SK-N-SH treated with all-trans-retinoic acid at 6 μM for 48 hours (cell line): ENCODE results near the gene NUP98.

Experiments used
- ATAC-seq: fragments of 200-7000 bp; cut with Tn5 transposase; 3 replicates; pipeline ENCODE4 v1.9.1; 2020; ENCODE audit warnings: mild to moderate bottlenecking, moderate library complexity
- ARNTL ChIP-seq: fragments of 450-650 bp; formaldehyde crosslinking; IDR thresholded peaks from 2 replicates; pipeline ENCODE4 v1.5.0; 2020; ENCODE audit warnings: low read depth, mild to moderate bottlenecking, moderate library complexity, borderline replicate concordance
- BACH2 ChIP-seq: fragments of 250-450 bp; sonication (Bioruptor Pico); IDR thresholded peaks from 2 replicates; pipeline ENCODE4 v1.9.0; 2021; ENCODE audit warnings: mild to moderate bottlenecking, borderline replicate concordance
- CREB5 ChIP-seq: fragments of 250-450 bp; sonication (Bioruptor Pico); IDR thresholded peaks from 2 replicates; pipeline ENCODE4 v1.5.1; 2020; ENCODE audit warnings: low read depth, mild to moderate bottlenecking, moderate library complexity
- CSDC2 ChIP-seq: fragments of 250-450 bp; sonication (Bioruptor Pico); IDR thresholded peaks from 2 replicates; pipeline ENCODE4 v1.5.0; 2020; ENCODE audit warnings: mild to moderate bottlenecking, moderate library complexity
- CSRNP3 ChIP-seq: fragments of 250-450 bp; sonication (Bioruptor Pico); IDR thresholded peaks from 2 replicates; pipeline ENCODE4 v1.5.1; 2021; ENCODE audit warnings: mild to moderate bottlenecking, moderate library complexity
- ESRRG ChIP-seq: fragments of 250-450 bp; sonication (Bioruptor Pico); IDR thresholded peaks from 2 replicates; pipeline ENCODE4 v1.6.1; 2021; ENCODE audit warnings: mild to moderate bottlenecking
- GLIS3 ChIP-seq: fragments of 250-450 bp; sonication (Bioruptor Pico); IDR thresholded peaks from 2 replicates; pipeline ENCODE4 v1.5.0; 2020; ENCODE audit warnings: mild to moderate bottlenecking, moderate library complexity
- ISL1 ChIP-seq: fragments of 250-450 bp; sonication (Bioruptor Pico); IDR thresholded peaks from 2 replicates; pipeline ENCODE4 v2.1.2; 2022; ENCODE audit warnings: mild to moderate bottlenecking, moderate library complexity
- OSR1 ChIP-seq: fragments of 250-450 bp; sonication (Bioruptor Pico); IDR thresholded peaks from 2 replicates; pipeline ENCODE4 v1.8.0; 2022; ENCODE audit warnings: moderate library complexity, mild to moderate bottlenecking, inconsistent platforms
- POU6F1 ChIP-seq: fragments of 250-450 bp; sonication (Bioruptor Pico); IDR thresholded peaks from 2 replicates; pipeline ENCODE4 v1.8.0; 2021; ENCODE audit warnings: low read depth, mild to moderate bottlenecking, moderate library complexity, borderline replicate concordance
- PPARA ChIP-seq: fragments of 250-450 bp; sonication (Bioruptor Pico); IDR thresholded peaks from 2 replicates; pipeline ENCODE4 v1.5.0; 2020; ENCODE audit warnings: mild to moderate bottlenecking, borderline replicate concordance
- SNAI2 ChIP-seq: fragments of 250-450 bp; sonication (Bioruptor Pico); IDR thresholded peaks from 2 replicates; pipeline ENCODE4 v1.5.0; 2020; ENCODE audit warnings: mild to moderate bottlenecking, moderate library complexity
- TCF4 ChIP-seq: fragments of 250-450 bp; sonication (Bioruptor Pico); IDR thresholded peaks from 2 replicates; pipeline ENCODE4 v1.8.0; 2021; ENCODE audit warnings: mild to moderate bottlenecking, moderate library complexity, borderline replicate concordance
- TOX ChIP-seq: fragments of 250-450 bp; sonication (Bioruptor Pico); IDR thresholded peaks from 2 replicates; pipeline ENCODE4 v1.8.0; 2021; ENCODE audit warnings: mild to moderate bottlenecking, moderate library complexity, borderline replicate concordance
- ZC3H10 ChIP-seq: fragments of 250-450 bp; sonication (Bioruptor Pico); IDR thresholded peaks from 2 replicates; pipeline ENCODE4 v1.5.1; 2021; ENCODE audit warnings: mild to moderate bottlenecking, moderate library complexity
- ZFP3 ChIP-seq: fragments of 250-450 bp; sonication (Bioruptor Pico); IDR thresholded peaks from 2 replicates; pipeline ENCODE4 v1.5.0; 2020; ENCODE audit warnings: mild to moderate bottlenecking, moderate library complexity
- ZNF565 ChIP-seq: fragments of 450-650 bp; formaldehyde crosslinking; conservative IDR thresholded peaks from 2 replicates; pipeline ENCODE4 v1.5.0; 2020; ENCODE audit warnings: low read depth, mild to moderate bottlenecking, moderate library complexity
- ZNF70 ChIP-seq: fragments of 450-650 bp; formaldehyde crosslinking; IDR thresholded peaks from 2 replicates; pipeline ENCODE4 v1.5.0; 2020; ENCODE audit warnings: mild to moderate bottlenecking, moderate library complexity
- ZNF8 ChIP-seq: fragments of 450-650 bp; formaldehyde crosslinking; IDR thresholded peaks from 2 replicates; pipeline ENCODE4 v1.5.0; 2020; ENCODE audit warnings: mild to moderate bottlenecking, moderate library complexity
- TF ChIP-seq, protein P1 (sequence below): fragments of 250-450 bp; sonication (Bioruptor Pico); IDR thresholded peaks from 2 replicates; pipeline ENCODE4 v1.5.0; 2020; ENCODE audit warnings: mild to moderate bottlenecking, moderate library complexity

The NUP98 gene

DNA sequence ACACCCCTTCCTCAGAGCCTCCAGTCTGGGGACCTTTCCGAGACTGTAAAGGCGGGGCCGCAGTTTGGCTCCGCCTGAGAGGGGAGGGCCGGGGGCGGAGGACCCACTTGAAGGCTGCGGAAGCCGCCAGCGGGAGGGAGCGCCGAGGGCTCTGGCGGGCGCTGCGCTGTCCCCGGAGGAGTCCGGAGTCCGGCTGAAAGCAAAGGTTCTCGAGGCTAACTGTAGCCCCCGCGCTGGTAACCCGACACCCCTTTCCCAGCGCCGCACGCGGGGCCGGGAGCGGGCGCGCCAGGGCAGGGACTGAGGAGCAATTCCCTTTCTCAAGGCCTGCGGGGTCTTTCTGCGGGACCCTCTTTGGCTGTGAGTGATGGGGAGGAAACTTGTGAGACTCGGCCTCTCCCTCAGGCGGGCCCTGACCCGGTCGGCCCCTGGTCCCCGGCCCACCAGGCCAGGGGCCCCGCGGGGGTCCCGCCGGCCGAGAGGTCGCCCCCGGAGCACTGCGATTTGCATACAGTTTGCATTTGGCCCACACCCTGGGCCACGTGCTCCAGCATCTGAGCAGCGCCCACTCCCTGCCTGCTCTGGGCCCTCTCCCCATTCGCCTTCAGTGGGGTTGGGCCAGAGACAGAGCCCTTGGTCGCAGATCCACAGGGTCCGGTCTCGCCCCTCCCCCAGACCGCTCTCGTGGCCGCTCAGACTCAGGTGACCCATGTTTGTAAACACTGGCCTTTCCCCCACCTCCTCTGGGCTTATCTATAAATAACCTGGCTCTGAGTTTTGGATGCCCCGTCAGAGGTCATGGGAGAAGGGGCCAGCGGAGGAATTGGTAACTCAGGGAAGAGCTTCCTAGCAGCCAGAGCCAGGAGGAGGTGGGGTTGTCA, 155.0 kb downstream of the NUP98 start (continued):
- TF ChIP-seq, protein P1, sequence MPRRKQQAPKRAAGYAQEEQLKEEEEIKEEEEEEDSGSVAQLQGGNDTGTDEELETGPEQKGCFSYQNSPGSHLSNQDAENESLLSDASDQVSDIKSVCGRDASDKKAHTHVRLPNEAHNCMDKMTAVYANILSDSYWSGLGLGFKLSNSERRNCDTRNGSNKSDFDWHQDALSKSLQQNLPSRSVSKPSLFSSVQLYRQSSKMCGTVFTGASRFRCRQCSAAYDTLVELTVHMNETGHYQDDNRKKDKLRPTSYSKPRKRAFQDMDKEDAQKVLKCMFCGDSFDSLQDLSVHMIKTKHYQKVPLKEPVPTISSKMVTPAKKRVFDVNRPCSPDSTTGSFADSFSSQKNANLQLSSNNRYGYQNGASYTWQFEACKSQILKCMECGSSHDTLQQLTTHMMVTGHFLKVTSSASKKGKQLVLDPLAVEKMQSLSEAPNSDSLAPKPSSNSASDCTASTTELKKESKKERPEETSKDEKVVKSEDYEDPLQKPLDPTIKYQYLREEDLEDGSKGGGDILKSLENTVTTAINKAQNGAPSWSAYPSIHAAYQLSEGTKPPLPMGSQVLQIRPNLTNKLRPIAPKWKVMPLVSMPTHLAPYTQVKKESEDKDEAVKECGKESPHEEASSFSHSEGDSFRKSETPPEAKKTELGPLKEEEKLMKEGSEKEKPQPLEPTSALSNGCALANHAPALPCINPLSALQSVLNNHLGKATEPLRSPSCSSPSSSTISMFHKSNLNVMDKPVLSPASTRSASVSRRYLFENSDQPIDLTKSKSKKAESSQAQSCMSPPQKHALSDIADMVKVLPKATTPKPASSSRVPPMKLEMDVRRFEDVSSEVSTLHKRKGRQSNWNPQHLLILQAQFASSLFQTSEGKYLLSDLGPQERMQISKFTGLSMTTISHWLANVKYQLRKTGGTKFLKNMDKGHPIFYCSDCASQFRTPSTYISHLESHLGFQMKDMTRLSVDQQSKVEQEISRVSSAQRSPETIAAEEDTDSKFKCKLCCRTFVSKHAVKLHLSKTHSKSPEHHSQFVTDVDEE, result no peak
- no peak for TF ChIP-seq ZNF70 (CRISPR knock-in tag)
- TF ChIP-seq TCF4 (CRISPR knock-in tag), result no peak
- TF ChIP-seq ZNF565 (CRISPR knock-in tag), result no peak

- TF ChIP-seq POU6F1 (CRISPR knock-in tag), result no peak
- TF ChIP-seq ZNF70 (CRISPR knock-in tag), result no peak
- no peak for TF ChIP-seq TCF4 (CRISPR knock-in tag)
- TF ChIP-seq ZFP3 (CRISPR knock-in tag), result no peak
- no peak for TF ChIP-seq OSR1 (CRISPR knock-in tag)
- TF ChIP-seq GLIS3 (CRISPR knock-in tag), result no peak
- TF ChIP-seq, protein P1, result no peak
- no peak for TF ChIP-seq CSRNP3
- TF ChIP-seq ESRRG (CRISPR knock-in tag), result no peak
- no peak for TF ChIP-seq PPARA (CRISPR knock-in tag)
- TF ChIP-seq ISL1 (CRISPR knock-in tag), result no peak
- no peak for TF ChIP-seq TOX (CRISPR knock-in tag)
- TF ChIP-seq BACH2 (CRISPR knock-in tag), result no peak
- TF ChIP-seq, all 23 proteins: peak for 0
- ATAC-seq, result no peak
Measured at GRCh38 chr11:3641701-3642070, 155.7 kb downstream of the NUP98 start, which contains the start of gene ART5. TSS of gene ART5 (minus strand) at chr11:3641992. CDS start at chr11:3641862, 130 bp downstream.

GRCh38 chr11:3641191-3641590, 156.2 kb downstream of the NUP98 start:
- no peak for ATAC-seq
- TF ChIP-seq ZC3H10 (CRISPR knock-in tag) (no peak), CSRNP3 (no peak), TOX (CRISPR knock-in tag) (no peak), ISL1 (CRISPR knock-in tag) (no peak), GLIS3 (CRISPR knock-in tag) (no peak), ZNF70 (CRISPR knock-in tag) (no peak), CSDC2 (no peak), ARNTL (no peak), SNAI2 (CRISPR knock-in tag) (no peak), POU6F1 (CRISPR knock-in tag) (no peak), PPARA (CRISPR knock-in tag) (no peak), CREB5 (no peak), BACH2 (CRISPR knock-in tag) (no peak), ZNF8 (CRISPR knock-in tag) (no peak), ZFP3 (CRISPR knock-in tag) (no peak), OSR1 (CRISPR knock-in tag) (no peak)
